DND-41 (cell line): ENCODE results near the gene FAM114A1.

Source experiments
- ATAC-seq: fragments of 200-7000 bp; cut with Tn5 transposase; 3 replicates; pipeline ENCODE4 v1.9.1; 2021; ENCODE audit warnings: low read depth; ENCODE audit not compliant: insufficient read depth
- DNase-seq: peaks from one replicate; pipeline ENCODE4 v3.0.0-alpha.2; 2020
- H2AFZ ChIP-seq: 2 replicates; pipeline ENCODE4 v1.6.0; 2012; ENCODE audit warnings: low read depth, low read length
- H3K27ac ChIP-seq: 2 replicates; pipeline ENCODE4 v1.5.1; 2012; ENCODE audit warnings: low read length, inconsistent platforms
- H3K27me3 ChIP-seq: fragments of 200-600 bp; sonication (generic); 2 replicates; pipeline ENCODE4 v1.6.0; 2012; ENCODE audit warnings: low read length, mild to moderate bottlenecking, inconsistent platforms; ENCODE audit not compliant: insufficient read depth, poor library complexity
- H3K36me3 ChIP-seq: 2 replicates; pipeline ENCODE4 v1.5.1; 2012; ENCODE audit warnings: low read length, inconsistent platforms; ENCODE audit not compliant: insufficient read depth
- H3K4me1 ChIP-seq: 2 replicates; pipeline ENCODE4 v1.5.1; 2012; ENCODE audit warnings: mild to moderate bottlenecking, low read length; ENCODE audit not compliant: insufficient read depth
- H3K4me2 ChIP-seq: 2 replicates; pipeline ENCODE4 v1.6.0; 2012; ENCODE audit warnings: mild to moderate bottlenecking, moderate library complexity, low read length, inconsistent platforms; ENCODE audit not compliant: insufficient read depth
- H3K4me3 ChIP-seq, 2 experiments: fragments of 200-600 bp in 1 of 2; shearing (Covaris generic) in 1 of 2; 2 replicates each; pipeline ENCODE4 v1.5.1; 2012 to 2016; ENCODE audit warnings: inconsistent platforms in 2 of 2, low read length in 2 of 2, mild to moderate bottlenecking in 2 of 2, low read depth in 1 of 2, moderate library complexity in 1 of 2
- H3K79me2 ChIP-seq: 2 replicates; pipeline ENCODE4 v1.6.0; 2012; ENCODE audit warnings: low read length, inconsistent platforms; ENCODE audit not compliant: insufficient read depth
- H3K9ac ChIP-seq: 2 replicates; pipeline ENCODE4 v1.6.0; 2012; ENCODE audit warnings: low read depth, mild to moderate bottlenecking, inconsistent platforms, low read length, moderate library complexity
- H3K9me3 ChIP-seq: 2 replicates; pipeline ENCODE4 v1.5.1; 2012; ENCODE audit warnings: low read length, moderate library complexity, mild to moderate bottlenecking, inconsistent platforms; ENCODE audit not compliant: insufficient read depth, severe bottlenecking
- H4K20me1 ChIP-seq: 2 replicates; pipeline ENCODE4 v1.6.0; 2012; ENCODE audit warnings: low read length; ENCODE audit not compliant: insufficient read depth
- CTCF ChIP-seq: IDR thresholded peaks from 2 replicates; pipeline ENCODE4 v1.5.1; 2012; ENCODE audit warnings: borderline replicate concordance, low read length, moderate library complexity, mild to moderate bottlenecking; ENCODE audit not compliant: poor library complexity, severe bottlenecking; ENCODE audit errors: extremely low read depth
- EZH2 ChIP-seq: IDR thresholded peaks from 3 replicates; pipeline ENCODE4 v1.6.1; 2012; ENCODE audit warnings: borderline replicate concordance, low read depth, mild to moderate bottlenecking, moderate library complexity, low read length, inconsistent platforms; ENCODE audit not compliant: severe bottlenecking

FAM114A1 gene

GRCh38 chr4:38865445-38865844 is 2.2 kb upstream of the FAM114A1 start:
- DNase-seq = no peak
- Histone ChIP-seq H3K4me2 (no peak overlapping the region), H3K36me3 (no peaks in the 10 kb centered on the region), H3K79me2 (no peaks in the 10 kb centered on the region), H3K27ac (no peak overlapping the region), H3K27me3 (no peaks in the 10 kb centered on the region), H4K20me1 (no peaks in the 10 kb centered on the region), H3K4me3 (no peak overlapping the region), H2AFZ (no peak overlapping the region), H3K4me1 (no peaks in the 10 kb centered on the region), H3K9ac (no peak overlapping the region), H3K9me3 (no peaks in the 10 kb centered on the region)
- ATAC-seq = no peak
- TF ChIP-seq EZH2 (no peak), CTCF (no peak)

GRCh38 chr4:38866973-38867477 is 581 bp upstream of the FAM114A1 start:
- TF ChIP-seq EZH2 = no peak
- no peak for TF ChIP-seq CTCF
- no peak for ATAC-seq

GRCh38 chr4:38868059-38868960 is 704 bp downstream of the FAM114A1 start:
- no peaks in the 10 kb centered on the region for H3K9me3 ChIP-seq
- H3K4me2 ChIP-seq = no peak overlapping the region
- H3K79me2 ChIP-seq = no peaks in the 10 kb centered on the region
- H3K36me3 ChIP-seq = no peaks in the 10 kb centered on the region
- H2AFZ ChIP-seq = no peak overlapping the region
- no peaks in the 10 kb centered on the region for H3K27me3 ChIP-seq
- H3K4me3 ChIP-seq = no peak overlapping the region
- no peak overlapping the region for H3K9ac ChIP-seq
- no peak overlapping the region for H3K27ac ChIP-seq
- TF ChIP-seq CTCF (no peak), EZH2 (no peak)
- ATAC-seq (no peak), DNase-seq (no peak)
- H3K4me1 ChIP-seq = no peaks in the 10 kb centered on the region
- no peaks in the 10 kb centered on the region for H4K20me1 ChIP-seq

More at GRCh38 chr4:38866973-38867477, 581 bp upstream of the FAM114A1 start:
- H3K9me3 ChIP-seq = no peaks in the 10 kb centered on the region
- no peak overlapping the region for H3K4me3 ChIP-seq
- no peaks in the 10 kb centered on the region for H3K79me2 ChIP-seq
- no peak overlapping the region for H3K9ac ChIP-seq
- DNase-seq = no peak
- no peaks in the 10 kb centered on the region for H4K20me1 ChIP-seq
- H3K27ac ChIP-seq = no peak overlapping the region
- no peak overlapping the region for H3K4me2 ChIP-seq
- no peak overlapping the region for H2AFZ ChIP-seq
- H3K27me3 ChIP-seq = no peaks in the 10 kb centered on the region
- H3K4me1 ChIP-seq = no peaks in the 10 kb centered on the region
- no peaks in the 10 kb centered on the region for H3K36me3 ChIP-seq
